NCI-H2171 treated with DMSO at 0.1 percent for 48 hours (cell line): ENCODE data around the gene SYMPK.

Experiments used
- DNase-seq: peaks from one replicate; lab custom pipeline; 2025; lab: John Stamatoyannopoulos, UW

Gene SYMPK

GRCh38 chr19:45781214-45782161 lies 81.5 kb downstream of the SYMPK start:
- DNase-seq = peak; percentile 57

GRCh38 chr19:45780448-45781213 lies 82.3 kb downstream of the SYMPK start:
- no peak for DNase-seq

- DNase-seq = no peak
Measured at GRCh38 chr19:45780146-45780447, 82.8 kb downstream of the SYMPK start.

- DNase-seq = no peak
Measured at GRCh38 chr19:45779231-45780145, 83.5 kb downstream of the SYMPK start.

GRCh38 chr19:45778010-45778661 lies 84.8 kb downstream of the SYMPK start:
- DNase-seq = no peak

- DNase-seq = no peak
Measured at GRCh38 chr19:45777395-45777961, 85.5 kb downstream of the SYMPK start.

GRCh38 chr19:45774765-45775164 lies 88.2 kb downstream of the SYMPK start:
- no peak for DNase-seq

GRCh38 chr19:45773384-45773783 lies 89.6 kb downstream of the SYMPK start:
- DNase-seq = peak; percentile 60

- DNase-seq = no peak
Measured at GRCh38 chr19:45772912-45773311, 90.0 kb downstream of the SYMPK start.

GRCh38 chr19:45772130-45772840 lies 90.7 kb downstream of the SYMPK start:
- no peak for DNase-seq

GRCh38 chr19:45771311-45771933 lies 91.5 kb downstream of the SYMPK start:
- no peak for DNase-seq

GRCh38 chr19:45770192-45771101 lies 92.5 kb downstream of the SYMPK start:
- DNase-seq = peak; percentile 99

- peak; percentile 56 for DNase-seq
Measured at GRCh38 chr19:45769821-45770191, 93.1 kb downstream of the SYMPK start.

GRCh38 chr19:45768984-45769782 lies 93.8 kb downstream of the SYMPK start, which contains the start of gene SIX5:
TSS of gene SIX5 (minus strand) at chr19:45769252. CDS start at chr19:45768844, 408 bp downstream.
- peak; percentile 92 for DNase-seq

GRCh38 chr19:45768655-45768983 lies 94.3 kb downstream of the SYMPK start:
- no peak for DNase-seq

- peak; percentile 17 for DNase-seq
Measured at GRCh38 chr19:45767881-45768654, 94.9 kb downstream of the SYMPK start.

GRCh38 chr19:45767410-45767880 lies 95.5 kb downstream of the SYMPK start:
- peak; percentile 60 for DNase-seq
